Measurements from ENCODE around the gene NHS. TPM values are rescaled to one million over a fixed set of nuclear protein-coding genes. Genes with fewer than 3 reads are reported as not detected.
A peak's percentile ranks its signal among the peaks of the same experiment; 100 is the strongest.

The NHS gene
- total RNA-seq, 6 experiments from 2014 or later: 0.06 to 0.27 (median 0.12) TPM

- Histone ChIP-seq H3K4me3 (no peak overlapping the region), H3K4me1 (no peaks in the 10 kb centered on the region), H3K27ac (no peak overlapping the region), H3K27me3 (peaks cover 0 to 5% of the 10 kb centered on the region in 2 donors), H3K36me3 (no peaks in the 10 kb centered on the region), H3K9me3 (no peaks in the 10 kb centered on the region)
- 30% methylated on average over 6 of the region's 6 CpGs for WGBS (ENCODE audit: insufficient coverage, low coverage, low lambda C conversion rate, missing lambda C conversion rate)
- no peak for DNase-seq
- ATAC-seq: peak in 2 of 4 donors; percentile 28 to 40
- intact Hi-C loops (cut with DNase I): no loop called here
- TF ChIP-seq, protein P1, sequence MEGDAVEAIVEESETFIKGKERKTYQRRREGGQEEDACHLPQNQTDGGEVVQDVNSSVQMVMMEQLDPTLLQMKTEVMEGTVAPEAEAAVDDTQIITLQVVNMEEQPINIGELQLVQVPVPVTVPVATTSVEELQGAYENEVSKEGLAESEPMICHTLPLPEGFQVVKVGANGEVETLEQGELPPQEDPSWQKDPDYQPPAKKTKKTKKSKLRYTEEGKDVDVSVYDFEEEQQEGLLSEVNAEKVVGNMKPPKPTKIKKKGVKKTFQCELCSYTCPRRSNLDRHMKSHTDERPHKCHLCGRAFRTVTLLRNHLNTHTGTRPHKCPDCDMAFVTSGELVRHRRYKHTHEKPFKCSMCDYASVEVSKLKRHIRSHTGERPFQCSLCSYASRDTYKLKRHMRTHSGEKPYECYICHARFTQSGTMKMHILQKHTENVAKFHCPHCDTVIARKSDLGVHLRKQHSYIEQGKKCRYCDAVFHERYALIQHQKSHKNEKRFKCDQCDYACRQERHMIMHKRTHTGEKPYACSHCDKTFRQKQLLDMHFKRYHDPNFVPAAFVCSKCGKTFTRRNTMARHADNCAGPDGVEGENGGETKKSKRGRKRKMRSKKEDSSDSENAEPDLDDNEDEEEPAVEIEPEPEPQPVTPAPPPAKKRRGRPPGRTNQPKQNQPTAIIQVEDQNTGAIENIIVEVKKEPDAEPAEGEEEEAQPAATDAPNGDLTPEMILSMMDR (IDR thresholded peaks at IDR 0.05): no peak
- TF ChIP-seq POLR2A (IDR thresholded peaks at IDR 0.05): no peak
These were observed 154.2 kb downstream of the NHS start for GRCh38 chrX:17529151-17529745.

- Histone ChIP-seq H3K27me3 (peaks cover 0 to 5% of the 10 kb centered on the region in 2 donors), H3K27ac (no peak overlapping the region), H3K36me3 (no peaks in the 10 kb centered on the region), H3K4me1 (no peaks in the 10 kb centered on the region), H3K9me3 (no peaks in the 10 kb centered on the region), H3K4me3 (no peak overlapping the region)
- WGBS (ENCODE audit: insufficient coverage, low coverage, low lambda C conversion rate, missing lambda C conversion rate): 59% methylated on average over 3 of the region's 3 CpGs
- intact Hi-C loops (cut with DNase I): no loop called here
- no peak for ATAC-seq
- no peak for DNase-seq
- TF ChIP-seq, protein P1 (IDR thresholded peaks at IDR 0.05): no peak
- TF ChIP-seq POLR2A (IDR thresholded peaks at IDR 0.05): no peak
These were observed 156.5 kb downstream of the NHS start for GRCh38 chrX:17531500-17531899.

- TF ChIP-seq, protein P1 (IDR thresholded peaks at IDR 0.05): peak; percentile 35 to 49 (median 40)
- TF ChIP-seq POLR2A (IDR thresholded peaks at IDR 0.05): no peak
- H3K27me3 ChIP-seq: no peaks in the 10 kb centered on the region
- WGBS (ENCODE audit: insufficient coverage, low coverage, low lambda C conversion rate, missing lambda C conversion rate): 39% methylated on average over 3 of the region's 4 CpGs
- H3K27ac ChIP-seq: no peak overlapping the region
- ATAC-seq (peak; percentile 58 to 63 (median 61)), DNase-seq (peak in 1 of 3 donors; percentile 46)
- intact Hi-C loops (cut with DNase I): no loop called here
- no peaks in the 10 kb centered on the region for H3K9me3 ChIP-seq
- no peak overlapping the region for H3K4me3 ChIP-seq
- H3K36me3 ChIP-seq: no peaks in the 10 kb centered on the region
- H3K4me1 ChIP-seq: no peaks in the 10 kb centered on the region
These were observed 160.2 kb downstream of the NHS start for GRCh38 chrX:17535229-17535628.

DNA sequence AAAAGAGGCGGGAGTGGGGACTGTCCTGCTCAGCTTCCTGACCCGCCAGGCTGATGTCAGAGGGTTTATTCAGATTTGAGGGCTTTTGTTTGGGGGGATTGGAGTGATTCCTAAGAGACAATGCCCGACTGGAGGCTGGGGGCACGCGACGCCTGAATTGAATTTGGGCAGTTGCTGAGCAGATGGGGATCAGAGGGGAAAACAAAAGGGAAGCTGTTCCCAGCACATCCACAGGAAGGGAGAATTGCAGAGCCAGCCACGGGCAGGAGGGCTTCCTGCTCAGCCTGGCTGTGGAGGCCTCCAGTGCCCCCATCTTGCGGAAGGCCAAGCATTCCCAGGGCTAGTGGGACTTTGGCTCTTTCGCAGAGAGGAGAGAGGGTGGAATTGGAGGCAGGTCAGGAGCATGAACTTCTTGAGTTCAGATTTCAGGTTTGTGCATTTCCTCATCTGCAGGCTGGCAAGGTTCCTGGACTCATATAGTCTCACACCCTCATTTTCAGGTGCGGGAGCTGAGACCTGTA, 162.8 kb downstream of the NHS start:
- H3K36me3 ChIP-seq: no peaks in the 10 kb centered on the region
- no peak overlapping the region for H3K4me3 ChIP-seq
- no peaks in the 10 kb centered on the region for H3K4me1 ChIP-seq
- DNase-seq (no peak), ATAC-seq (no peak)
- H3K9me3 ChIP-seq: no peaks in the 10 kb centered on the region
- H3K27ac ChIP-seq: no peak overlapping the region
- WGBS (ENCODE audit: insufficient coverage, low coverage, low lambda C conversion rate, missing lambda C conversion rate): 34% methylated on average over 5 of the region's 10 CpGs
- TF ChIP-seq, protein P1 (IDR thresholded peaks at IDR 0.05): no peak
- TF ChIP-seq POLR2A (IDR thresholded peaks at IDR 0.05): no peak
- no peaks in the 10 kb centered on the region for H3K27me3 ChIP-seq
- intact Hi-C loops (cut with DNase I): no loop called here
